ENCODE measurements around the gene JARID2. TPM values are rescaled to one million over a fixed set of nuclear protein-coding genes. Genes with fewer than 3 reads are reported as not detected.

The JARID2 gene
- polyA plus RNA-seq, 3 donors: 2.0 to 7.0 (median 3.8) TPM

DNA sequence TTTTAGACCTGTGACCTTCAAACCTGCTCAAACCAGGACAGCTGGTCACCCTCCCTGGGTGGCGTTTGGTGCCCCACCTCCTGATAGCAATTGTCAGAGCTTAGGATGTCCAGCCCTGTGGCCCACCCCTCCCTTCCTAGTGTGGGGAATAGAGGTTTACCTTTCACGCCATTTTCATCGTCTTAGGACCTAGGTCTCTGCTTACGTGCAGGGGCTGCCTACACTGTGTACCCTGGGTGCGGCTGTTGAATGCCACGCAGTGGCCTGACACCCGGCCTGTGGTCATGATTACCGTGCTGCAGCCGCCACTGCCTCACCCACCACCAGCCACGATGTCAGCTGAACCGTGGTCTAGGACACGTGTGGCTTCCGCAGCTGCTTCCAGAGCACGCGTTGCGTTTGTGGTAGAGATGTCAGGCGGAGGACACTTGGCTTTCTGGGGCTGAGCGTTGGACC lies 259.6 kb downstream of the JARID2 start:
- no peak overlapping the region for H3K27ac ChIP-seq (ENCODE audit: low read depth, low read length)
- 78 to 91% (median 79%) methylated on average over 18 of the region's 18 CpGs for WGBS, 3 donors

- WGBS, 3 donors: 93 to 96% (median 94%) methylated on average over 7 of the region's 7 CpGs
- no peak overlapping the region for H3K27ac ChIP-seq (ENCODE audit: low read depth, low read length)
Observed at GRCh38 chr6:15506066-15506465, 260.2 kb downstream of the JARID2 start.

DNA sequence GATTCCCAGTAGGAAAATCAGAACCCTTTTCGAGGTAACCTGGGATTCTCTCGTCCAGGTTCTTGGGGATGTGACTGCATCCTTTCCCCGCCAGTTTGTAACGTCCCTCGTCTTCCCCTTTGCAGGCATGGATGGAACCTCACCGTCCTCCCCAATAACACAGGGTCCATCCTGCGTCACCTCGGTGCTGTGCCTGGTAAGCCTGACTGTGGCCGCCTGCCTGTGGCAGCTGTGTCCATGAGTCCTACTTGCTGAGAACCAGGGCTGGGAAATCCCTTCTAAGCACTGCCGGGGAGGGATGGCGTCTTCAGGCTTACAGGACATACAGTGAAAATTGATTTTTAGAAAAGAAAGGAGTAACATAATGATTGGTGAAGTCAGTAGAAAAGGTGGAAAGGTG lies 261.4 kb downstream of the JARID2 start:
- H3K27ac ChIP-seq (ENCODE audit: low read depth, low read length): no peak overlapping the region
- WGBS, 3 donors: 94 to 96% (median 96%) methylated on average over 11 of the region's 11 CpGs

GRCh38 chr6:15507746-15508145 lies 261.9 kb downstream of the JARID2 start:
- no peak overlapping the region for H3K27ac ChIP-seq (ENCODE audit: low read depth, low read length)
- 89 to 92% (median 91%) methylated on average over 14 of the region's 14 CpGs for WGBS, 3 donors

DNA sequence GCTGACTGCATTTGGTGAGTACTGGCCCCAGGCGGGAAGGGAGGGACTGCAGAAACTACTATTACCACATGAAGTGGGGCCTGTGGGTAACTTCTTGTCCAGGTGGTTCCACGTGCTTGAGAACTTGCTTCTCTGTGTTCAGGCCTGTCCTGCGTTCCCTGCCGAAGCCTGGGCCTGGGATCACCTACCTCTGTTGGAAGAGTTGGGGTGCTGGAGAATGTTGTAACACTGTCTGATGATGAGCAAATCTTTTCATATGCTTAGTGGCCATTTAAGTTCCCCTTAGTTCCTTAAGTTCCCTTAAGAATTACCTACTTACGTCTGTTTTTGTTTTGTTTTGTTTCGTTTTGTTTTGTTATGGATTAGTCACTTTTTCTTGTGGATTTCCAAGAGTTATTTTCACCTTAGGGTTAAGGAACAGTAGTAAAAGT lies 262.6 kb downstream of the JARID2 start:
- WGBS, 3 donors: 67 to 88% (median 72%) methylated on average over 6 of the region's 6 CpGs

DNA sequence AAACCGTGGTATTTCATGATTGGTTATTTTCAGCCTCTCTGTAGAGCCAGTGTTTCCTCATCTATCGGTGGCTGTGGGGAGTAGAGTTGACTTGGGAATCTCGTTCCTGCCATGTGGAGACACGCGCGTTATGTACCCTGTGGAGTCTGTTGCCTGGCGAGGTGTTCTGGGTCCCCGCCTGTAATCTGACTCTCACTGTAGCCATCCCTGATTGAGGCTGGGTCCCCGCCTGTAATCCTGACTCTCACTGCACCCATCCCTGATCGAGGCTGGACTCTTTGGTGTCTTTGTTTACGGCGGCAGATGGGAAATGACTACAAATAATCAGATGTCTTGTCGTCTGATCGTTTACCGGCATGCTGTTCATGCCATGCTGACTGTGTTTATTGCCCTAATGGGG lies 263.1 kb downstream of the JARID2 start:
- 88 to 92% (median 90%) methylated on average over 15 of the region's 15 CpGs for WGBS, 3 donors
- no peak overlapping the region for H3K27ac ChIP-seq (ENCODE audit: low read depth, low read length)

More for the DNA sequence above, 262.6 kb downstream of the JARID2 start:
- no peak overlapping the region for H3K27ac ChIP-seq (ENCODE audit: low read depth, low read length)

DNA sequence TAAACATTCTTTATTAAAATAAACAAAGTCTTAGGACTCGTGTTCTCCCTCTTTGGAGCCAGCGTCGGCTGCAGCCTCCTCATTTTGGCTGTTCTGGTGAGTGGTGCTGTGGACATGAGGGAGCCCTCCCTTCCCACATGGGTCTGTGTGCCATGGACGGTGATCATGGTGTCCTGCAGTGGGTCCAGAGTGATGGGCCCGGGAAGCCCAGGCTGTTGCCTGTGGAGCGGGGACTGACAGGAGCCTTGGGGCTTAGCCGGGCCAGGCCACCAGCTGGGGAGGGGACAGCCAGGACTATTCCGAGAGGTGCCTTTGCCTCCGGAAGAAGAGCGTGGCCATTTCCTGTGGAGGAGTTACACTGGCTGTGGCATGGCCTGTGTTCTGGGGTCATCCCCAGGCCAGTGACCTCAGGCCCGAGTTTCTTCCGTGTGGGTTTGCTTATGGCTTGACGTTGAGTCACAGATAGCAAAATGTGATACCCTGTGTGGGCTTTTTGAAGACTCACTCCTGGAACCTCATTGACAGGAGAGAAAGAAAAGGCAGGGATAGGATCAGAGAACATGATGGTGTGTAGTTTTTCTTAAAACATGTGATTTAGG lies 263.6 kb downstream of the JARID2 start:
- 84 to 89% (median 86%) methylated on average over 13 of the region's 13 CpGs for WGBS, 3 donors
- no peak overlapping the region for H3K27ac ChIP-seq (ENCODE audit: low read depth, low read length)

GRCh38 chr6:15510121-15510520 lies 264.3 kb downstream of the JARID2 start:
- no peak overlapping the region for H3K27ac ChIP-seq (ENCODE audit: low read depth, low read length)
- WGBS, 3 donors: 94 to 97% (median 97%) methylated on average over 6 of the region's 6 CpGs

DNA sequence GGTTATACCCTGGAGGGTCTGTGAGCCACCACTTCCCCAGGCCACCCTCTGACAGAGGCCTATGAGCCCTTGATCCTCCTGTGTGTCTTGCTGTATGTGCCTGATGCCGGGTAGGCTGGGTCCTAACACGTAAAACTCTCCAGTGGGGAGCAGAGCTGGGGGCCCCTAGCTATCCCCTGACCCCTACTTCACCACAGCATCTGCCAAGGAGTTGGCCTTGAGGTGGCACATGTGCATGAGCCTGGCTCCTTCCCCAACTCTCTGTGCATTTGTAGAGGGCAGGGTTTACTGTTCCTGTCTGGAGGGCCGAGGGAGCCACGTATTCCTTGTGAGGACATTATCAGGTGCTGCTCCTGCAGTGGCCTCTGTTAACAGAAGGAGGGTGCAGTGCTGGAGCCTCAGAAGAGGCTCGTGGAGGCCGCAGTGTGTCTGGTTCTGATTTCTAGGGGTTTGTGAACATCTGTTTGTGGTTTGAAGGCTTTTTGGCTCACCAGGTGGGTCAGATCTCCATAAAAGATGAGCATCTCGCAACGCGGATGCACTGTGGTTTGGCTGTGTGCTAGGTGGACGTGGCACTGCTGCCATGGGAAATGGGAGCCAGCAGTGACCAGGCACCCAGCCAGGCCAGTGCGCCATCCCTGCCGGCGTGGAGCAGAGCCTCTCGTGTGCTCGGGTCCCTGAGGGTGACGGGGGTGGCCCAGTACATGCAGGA lies 264.8 kb downstream of the JARID2 start:
- 78 to 84% (median 81%) methylated on average over 16 of the region's 16 CpGs for WGBS, 3 donors
- H3K27ac ChIP-seq (ENCODE audit: low read depth, low read length): no peak overlapping the region

GRCh38 chr6:15511248-15512125 lies 265.6 kb downstream of the JARID2 start:
- 79 to 90% (median 83%) methylated on average over 14 of the region's 14 CpGs for WGBS, 3 donors
- no peak overlapping the region for H3K27ac ChIP-seq (ENCODE audit: low read depth, low read length)

GRCh38 chr6:15512126-15512525 lies 266.3 kb downstream of the JARID2 start:
- no peak overlapping the region for H3K27ac ChIP-seq (ENCODE audit: low read depth, low read length)
- WGBS, 3 donors: 91 to 92% (median 91%) methylated on average over 18 of the region's 18 CpGs

DNA sequence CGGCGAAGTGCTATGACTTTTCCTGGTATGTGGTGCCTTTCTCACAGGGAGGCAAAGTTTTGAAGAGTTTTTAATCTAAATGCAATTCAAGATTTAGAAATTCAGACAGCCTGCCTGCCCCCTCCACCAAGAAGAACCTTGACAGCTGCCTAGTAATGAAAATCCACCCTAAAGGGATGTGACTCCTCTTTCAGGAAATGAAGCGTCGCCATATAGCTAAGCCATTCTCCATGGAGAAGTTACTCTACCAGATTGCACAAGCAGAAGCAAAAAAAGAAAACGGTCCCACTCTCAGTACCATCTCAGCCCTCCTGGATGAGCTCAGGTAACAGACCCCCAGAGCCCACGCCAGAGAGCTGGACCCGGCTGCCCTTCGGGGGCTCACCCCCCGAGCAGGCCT lies 266.9 kb downstream of the JARID2 start:
- 80 to 87% (median 82%) methylated on average over 9 of the region's 9 CpGs for WGBS, 3 donors
- H3K27ac ChIP-seq (ENCODE audit: low read depth, low read length): no peak overlapping the region

DNA sequence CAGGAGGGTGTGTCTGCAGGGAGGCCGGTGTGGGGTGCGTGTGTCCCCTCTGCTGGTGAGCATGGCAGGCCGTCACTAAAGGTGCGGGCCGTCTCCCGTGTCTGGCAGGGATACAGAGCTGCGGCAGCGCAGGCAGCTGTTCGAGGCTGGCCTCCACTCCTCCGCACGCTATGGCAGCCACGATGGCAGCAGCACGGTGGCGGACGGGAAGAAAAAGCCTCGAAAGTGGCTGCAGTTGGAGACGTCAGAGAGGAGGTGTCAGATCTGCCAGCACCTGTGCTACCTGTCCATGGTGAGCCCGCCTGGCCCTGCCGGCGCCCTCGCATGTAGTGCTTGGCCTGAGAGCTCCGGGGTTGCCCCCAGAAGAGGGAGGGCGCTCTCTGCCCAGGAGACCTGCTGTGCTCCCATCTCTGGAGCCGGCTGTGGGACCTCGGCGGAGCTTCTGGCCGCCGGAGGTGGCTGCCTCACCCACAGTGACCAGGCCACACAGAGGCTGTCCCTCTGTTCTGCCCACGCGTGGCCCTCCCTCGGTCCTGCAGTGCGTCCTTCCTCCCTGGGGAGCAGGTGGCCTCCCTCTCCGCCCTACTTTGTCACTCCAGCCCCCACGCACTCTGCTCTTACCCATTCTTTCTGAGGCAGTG lies 267.4 kb downstream of the JARID2 start:
- H3K27ac ChIP-seq (ENCODE audit: low read depth, low read length): no peak overlapping the region
- 88 to 93% (median 92%) methylated on average over 32 to 34 of the region's 34 CpGs for WGBS, 3 donors

GRCh38 chr6:15513801-15514711 lies 268.2 kb downstream of the JARID2 start:
- no peak overlapping the region for H3K27ac ChIP-seq (ENCODE audit: low read depth, low read length)
- WGBS, 3 donors: 89 to 90% (median 90%) methylated on average over 21 of the region's 21 CpGs

DNA sequence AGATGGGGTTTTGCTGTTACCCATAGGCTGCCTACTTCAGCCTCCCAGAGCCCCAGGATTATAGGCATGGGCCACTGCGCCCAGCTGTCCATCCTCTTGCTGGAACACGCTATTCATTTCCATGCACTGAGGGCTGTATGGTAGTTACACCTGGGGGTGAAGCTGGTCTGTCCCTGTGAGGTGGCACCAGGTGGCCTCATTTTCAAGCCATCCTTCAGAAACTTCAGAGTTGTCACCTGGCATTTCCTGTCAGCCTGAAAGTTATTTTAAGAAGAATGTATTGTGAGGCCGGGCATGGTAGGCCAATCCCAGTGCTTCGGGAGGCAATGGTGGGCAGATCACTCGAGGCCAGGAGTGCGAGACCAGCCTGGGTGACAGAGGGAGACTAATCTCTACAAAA lies 269.4 kb downstream of the JARID2 start:
- 92 to 96% (median 95%) methylated on average over 6 of the region's 6 CpGs for WGBS, 3 donors
- no peak overlapping the region for H3K27ac ChIP-seq (ENCODE audit: low read depth, low read length)

DNA sequence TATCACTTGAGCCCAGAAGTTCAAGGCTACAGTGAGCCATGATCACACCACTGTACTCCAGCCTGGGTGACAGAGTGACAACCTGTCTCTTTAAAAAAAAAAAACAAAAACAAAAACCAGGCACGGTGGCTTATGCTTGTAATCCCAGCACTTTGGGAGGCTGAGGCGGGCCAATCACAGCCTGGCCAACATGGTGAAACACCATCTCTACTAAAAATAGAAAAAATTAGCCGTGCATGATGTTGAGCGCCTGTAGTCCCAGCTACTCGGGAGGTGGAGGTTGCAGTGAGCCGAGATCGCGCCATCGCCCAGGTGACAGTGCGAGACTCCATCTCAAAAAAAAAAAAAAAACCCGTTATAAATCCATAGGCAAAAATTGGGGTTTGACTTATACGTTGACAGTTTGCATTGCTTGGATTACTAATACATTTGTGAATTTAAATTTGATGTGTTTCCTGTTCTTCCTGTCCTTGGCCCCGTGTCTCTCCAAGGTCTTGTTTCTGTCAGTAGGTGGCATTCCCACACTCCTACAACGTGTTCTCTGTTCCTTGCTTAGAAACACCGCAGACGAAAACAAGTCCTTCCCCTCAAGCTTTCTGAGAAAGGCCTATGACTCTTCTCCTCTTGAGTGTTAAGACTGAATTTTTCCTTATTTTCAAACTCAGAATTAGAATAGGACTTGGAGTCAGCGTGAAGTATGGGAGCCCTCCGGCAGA lies 269.9 kb downstream of the JARID2 start:
- WGBS, 3 donors: 78 to 89% (median 82%) methylated on average over 18 of the region's 18 CpGs

DNA sequence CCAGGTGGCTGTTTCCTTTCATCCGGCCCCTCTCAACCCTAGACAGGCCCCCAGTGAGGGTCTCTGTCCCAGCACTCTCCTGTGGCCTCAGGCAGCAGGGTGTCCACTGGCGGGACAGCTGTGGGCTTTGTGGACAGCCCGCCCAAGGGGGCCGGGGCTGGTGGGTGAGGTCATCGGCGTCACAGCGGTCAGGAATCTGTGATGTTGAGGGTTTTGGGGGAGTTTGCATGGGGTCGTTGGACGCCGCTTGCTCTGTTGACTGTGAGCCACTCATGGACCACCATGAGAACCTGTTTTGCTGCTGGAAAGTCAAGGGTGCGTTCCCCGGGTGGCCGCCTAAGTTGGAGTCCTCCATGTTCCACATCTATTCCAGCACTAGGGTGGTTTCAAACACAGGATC lies 270.5 kb downstream of the JARID2 start:
- WGBS, 3 donors: 97 to 99% (median 97%) methylated on average over 13 of the region's 13 CpGs
- H3K27ac ChIP-seq (ENCODE audit: low read depth, low read length): no peak overlapping the region

More for the DNA sequence above, 269.9 kb downstream of the JARID2 start:
- no peak overlapping the region for H3K27ac ChIP-seq (ENCODE audit: low read depth, low read length)

All from adipose tissue (tissue), 3 donors.